HG03103 (cell line): ENCODE data around the gene URB1.
"Not testable (repeated sequence)": the region's sequence is repeated elsewhere in the genome, so short reads cannot be mapped to it uniquely, and the experiment has no call there.

ENCODE experiments used
- ATAC-seq: cut with Tn5 transposase; IDR thresholded peaks from one replicate; pipeline ENCODE4 v1.9.1; 2021; ENCODE audit warnings: low read depth; ENCODE audit not compliant: unreplicated experiment

URB1 gene

GRCh38 chr21:32372755-32373154 lies 20.1 kb downstream of the URB1 start:
- ATAC-seq: no peak

DNA sequence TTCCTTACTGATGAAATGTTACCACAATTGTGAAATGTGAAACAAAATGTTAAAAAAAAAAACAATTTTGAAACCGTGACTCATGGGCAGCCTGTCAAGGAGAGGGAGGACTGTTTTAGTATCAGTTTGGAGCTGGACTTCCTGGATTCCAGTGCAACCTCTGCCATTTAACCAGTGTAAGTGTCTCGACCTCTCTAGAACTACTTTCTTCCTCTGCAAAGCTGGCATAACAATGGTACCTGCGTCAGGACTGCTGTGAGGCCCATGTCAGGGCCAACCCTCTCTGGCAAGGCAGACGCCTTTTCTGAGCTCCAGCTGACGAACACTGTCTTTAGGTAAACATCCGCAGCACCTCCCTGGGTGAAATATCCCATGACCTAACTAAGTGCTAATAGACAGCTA lies 20.9 kb downstream of the URB1 start:
- no peak for ATAC-seq

GRCh38 chr21:32370998-32371766 lies 21.6 kb downstream of the URB1 start:
- ATAC-seq: no peak

GRCh38 chr21:32368961-32369360 lies 23.9 kb downstream of the URB1 start:
- ATAC-seq: not testable (repeated sequence)

- no peak for ATAC-seq
Observed at GRCh38 chr21:32368386-32368785, 24.4 kb downstream of the URB1 start.

DNA sequence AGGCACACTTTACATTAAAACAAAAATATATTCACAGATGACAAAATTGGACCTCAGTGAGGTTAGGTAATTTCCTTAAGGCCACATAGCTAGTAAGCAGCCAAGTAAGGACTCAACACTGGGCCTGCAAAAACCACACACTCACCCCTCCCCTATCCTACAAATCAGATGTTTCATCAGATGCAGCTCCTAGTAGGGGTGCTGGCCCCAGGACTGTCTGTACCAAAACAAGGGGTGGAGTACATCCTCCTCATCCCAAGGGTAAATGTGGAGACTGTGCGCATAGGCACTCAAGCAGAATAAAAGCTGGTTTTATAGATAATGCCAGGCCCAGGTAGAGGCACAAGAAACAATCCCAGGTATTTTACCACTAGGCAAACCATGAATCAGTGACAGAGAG lies 25.7 kb downstream of the URB1 start:
- no peak for ATAC-seq

- no peak for ATAC-seq
Observed at GRCh38 chr21:32366191-32366590, 26.6 kb downstream of the URB1 start.

DNA sequence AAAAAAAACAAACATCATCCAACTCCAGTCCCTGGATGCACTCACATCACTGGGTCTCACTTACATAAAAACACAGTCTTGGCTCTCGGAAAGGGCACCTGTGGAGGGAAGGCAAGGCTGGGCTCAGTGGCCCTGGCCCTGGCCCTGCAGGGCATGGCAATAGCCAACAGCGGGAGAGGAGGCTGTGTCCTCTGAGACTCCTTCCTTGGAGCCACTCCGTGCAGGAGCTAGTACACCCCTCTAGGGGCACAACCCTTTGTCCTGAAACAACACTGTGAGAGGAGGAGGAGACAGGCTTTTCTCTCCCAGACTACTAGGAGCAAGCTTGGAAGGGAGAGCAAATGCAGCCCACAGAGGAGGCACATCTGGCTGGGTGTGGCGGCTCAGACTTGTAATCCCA lies 28.0 kb downstream of the URB1 start:
- ATAC-seq: no peak

DNA sequence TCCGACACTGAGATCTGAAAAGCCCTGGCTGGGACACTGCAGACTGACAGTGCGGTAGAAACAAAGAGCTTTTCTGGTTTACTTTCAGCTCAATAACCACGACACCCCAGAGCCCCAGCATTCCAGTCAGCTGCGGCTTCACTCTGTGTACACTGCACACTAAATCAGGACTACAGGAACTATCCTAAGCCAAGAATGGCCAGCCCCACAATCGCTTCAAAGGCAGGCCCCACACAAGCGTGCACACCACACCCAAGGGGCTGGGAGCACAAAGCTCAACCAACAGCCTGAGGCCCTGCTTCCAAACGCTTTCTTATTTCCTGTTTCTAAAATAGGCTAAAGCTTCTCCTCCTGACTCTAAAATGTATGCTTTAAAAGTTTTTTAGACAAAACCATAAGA lies 28.4 kb downstream of the URB1 start:
- no peak for ATAC-seq

DNA sequence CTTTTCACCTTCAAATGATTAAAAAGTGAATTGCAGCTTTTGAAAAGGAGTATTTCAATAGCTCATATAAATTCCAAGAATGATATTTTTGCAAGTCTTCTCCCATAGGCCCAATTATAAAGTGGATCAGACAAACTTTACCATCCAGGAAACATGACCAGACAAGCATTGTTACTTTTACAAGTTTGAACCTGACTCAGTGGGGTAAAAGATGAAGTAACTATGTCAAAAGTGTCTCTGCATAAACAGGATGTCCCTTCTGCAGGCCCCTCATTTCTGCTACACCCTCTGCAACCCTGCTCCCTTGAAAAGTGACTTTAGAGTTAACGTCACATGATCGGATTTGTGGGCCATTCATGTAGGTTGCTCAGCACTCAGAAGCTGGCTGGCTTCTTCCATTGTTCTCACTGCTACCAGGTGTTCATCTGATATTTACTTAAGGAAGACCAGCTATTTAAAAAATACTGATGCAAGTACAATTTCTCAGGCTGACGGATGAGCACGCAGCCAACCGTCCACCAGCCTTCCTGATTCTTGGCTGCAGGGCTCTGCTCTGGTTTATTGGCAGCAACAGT lies 32.3 kb downstream of the URB1 start:
- no peak for ATAC-seq

DNA sequence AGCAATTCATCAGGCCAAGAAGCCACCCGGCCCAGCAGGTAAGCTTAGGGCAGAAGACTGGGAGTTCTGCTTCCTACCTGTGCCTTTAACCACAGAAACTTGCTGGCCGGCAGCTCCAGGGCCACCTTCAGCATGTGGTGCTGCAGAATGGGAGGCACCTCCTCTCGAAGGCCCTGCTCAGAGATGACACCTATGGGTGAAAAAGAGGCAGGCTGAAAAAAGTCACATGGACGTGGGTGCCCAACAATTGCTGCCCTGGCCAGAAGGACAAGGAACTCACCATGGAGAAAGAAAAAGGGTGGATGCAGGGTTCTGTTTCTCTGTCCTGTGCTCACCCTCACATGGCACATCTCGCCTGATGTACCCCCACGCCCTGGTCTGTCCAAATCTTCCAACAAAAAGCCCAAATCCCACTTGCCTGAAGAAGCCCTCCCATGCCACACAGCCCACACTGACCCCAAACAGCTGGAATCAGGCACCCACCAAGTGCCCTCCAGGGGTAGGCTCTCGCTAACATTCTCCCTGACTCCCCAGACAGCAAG lies 33.0 kb downstream of the URB1 start:
- ATAC-seq: no peak

DNA sequence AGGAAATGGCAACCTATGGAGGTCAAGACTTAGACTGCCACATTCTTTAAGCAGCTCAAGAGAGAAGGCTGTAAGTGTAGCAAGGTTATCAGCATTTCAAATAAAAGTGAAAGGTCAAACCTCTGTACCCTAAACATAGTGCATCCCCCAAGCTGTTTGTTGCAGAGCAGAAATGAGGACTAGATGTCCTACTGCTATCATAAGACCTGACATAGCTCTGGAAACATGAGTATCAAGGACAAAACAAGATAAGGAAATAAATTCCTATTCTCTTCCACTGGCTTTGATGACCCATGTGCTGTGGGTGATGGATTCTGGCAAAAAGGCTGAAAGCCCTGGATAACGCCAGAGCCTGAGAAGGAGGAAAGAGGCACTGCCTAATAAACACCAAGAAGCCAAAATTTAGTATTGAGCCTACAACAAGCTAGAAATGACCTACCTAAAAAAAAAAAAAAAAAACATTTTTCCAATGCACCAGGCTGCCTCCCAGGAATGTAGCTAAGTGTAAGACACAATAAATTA lies 35.9 kb downstream of the URB1 start:
- no peak for ATAC-seq

GRCh38 chr21:32353002-32353711 lies 39.7 kb downstream of the URB1 start:
- ATAC-seq: no peak

DNA sequence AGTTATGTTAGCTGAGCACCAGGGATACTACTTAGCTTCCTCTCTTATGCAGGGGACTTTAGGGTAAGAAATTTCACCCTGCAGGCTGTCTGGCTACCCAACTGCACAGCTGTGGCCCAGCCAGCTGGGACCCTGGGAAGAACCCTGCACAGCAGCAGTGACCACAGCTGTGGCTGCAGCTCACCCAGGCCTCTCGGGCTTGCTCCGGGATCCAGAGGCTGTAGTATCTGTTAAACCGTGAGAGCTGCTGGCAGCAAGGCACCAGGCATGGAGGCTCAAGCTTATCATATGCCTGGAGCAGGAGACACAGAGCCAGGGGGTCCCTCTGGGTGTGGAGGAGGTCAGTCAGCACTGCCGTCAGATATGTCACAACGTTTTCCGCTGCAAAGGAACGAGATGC lies 40.3 kb downstream of the URB1 start:
- no peak for ATAC-seq

- ATAC-seq: no peak
Observed at GRCh38 chr21:32351428-32351827, 41.4 kb downstream of the URB1 start.

- ATAC-seq: no peak
Observed at GRCh38 chr21:32350981-32351380, 41.8 kb downstream of the URB1 start.

DNA sequence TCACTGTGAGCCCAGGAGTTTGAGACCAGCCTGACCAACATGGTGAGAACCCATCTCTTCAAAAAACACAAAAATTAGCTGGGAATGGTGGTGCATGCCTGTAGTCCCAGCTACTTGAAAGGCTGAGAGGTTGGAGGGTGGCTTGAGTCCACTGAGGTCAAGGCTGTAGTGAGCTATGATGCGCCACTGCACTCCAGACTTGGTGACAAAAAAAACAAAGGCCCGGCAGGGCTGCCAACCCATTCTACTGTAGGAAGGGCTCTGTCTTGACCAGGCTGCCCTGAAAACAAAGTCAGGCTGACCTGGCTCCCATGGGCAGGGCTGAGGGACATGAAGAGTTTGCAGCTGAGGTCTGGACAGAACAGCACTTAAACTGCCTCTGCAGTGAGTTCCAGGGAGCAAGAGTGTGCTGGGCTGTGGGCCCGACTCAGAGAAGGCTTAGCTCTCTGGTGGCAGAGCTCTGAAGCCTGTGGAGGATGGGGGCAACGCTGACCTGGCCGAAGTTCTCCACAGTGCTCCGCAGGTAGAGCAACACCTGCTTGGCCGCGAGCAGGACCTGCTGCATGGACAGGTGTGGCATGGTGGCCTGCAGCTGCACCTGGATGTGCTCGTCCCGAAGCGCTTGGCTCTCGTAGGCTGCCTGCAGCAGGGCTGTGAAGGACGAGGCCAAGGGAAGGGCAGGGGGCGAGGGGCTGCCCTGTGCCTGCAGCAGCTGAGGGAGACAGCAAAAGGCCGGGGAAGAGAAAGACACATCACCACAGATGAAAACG lies 42.4 kb downstream of the URB1 start:
- ATAC-seq: no peak

DNA sequence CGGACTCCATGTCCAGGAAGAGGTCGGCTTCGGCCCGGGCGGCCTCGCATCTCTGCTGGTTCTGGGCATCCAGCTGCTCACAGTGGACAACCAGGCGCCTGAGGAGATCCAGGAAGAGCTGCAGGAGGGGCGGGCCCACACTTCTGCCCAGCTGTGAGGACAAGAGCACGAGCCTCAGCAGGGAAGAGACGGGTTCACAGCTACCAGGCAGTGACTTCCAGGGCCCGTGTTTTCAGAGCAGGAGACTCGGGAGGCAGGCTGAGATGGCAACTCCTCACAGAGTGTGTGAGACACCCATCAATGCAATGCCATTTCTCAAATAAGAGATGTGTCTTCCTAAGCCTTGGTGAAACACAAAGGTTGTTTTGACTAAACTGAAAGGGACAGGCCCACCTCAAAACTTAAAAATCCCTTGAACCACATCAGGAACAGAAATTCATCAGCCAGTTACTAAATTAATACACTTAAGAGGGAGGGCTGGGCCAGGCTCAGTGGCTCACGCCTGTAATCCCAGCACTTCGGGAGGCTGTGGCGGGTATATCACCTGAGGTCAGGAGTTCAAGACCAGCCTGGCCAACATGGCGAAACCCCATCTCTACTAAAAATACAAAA lies 43.4 kb downstream of the URB1 start:
- no peak for ATAC-seq

DNA sequence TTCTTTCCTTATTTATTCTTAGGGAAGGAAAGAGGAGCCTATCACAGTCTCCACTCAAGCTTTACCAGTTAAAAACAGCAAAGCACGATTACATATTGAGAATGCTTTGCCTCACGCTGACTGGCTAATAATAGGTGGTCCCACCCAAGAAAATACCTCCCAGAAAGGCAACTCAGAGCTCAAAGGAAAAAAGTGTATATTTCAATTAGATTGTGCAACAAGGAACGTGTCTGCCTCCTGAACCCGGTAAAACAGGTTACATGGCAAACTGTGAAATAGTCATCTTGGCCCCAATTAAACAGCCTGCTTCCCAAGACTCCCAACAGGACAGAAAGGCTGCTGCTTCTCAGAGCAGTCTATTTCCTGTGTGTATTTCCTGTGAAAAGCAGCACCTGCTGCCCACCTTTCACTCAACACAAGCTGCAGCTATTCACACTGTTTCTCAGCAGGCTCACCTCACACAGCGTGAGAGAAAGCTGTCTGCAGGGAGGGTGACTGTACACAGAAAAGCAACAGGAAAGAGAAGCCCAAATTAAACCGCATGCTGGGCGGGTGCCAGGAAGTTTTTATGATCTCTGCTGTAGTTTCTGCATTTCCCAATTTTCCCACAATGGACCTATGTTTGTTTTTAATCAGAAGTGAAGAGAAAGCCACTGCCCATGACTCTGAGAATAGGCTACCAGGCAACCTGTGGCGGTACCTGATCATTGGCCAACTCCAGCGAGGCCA lies 44.0 kb downstream of the URB1 start:
- ATAC-seq: no peak

GRCh38 chr21:32347977-32348376 lies 44.8 kb downstream of the URB1 start:
- ATAC-seq: no peak
